ENCODE data around the gene ZNF787. TPM values are rescaled to one million over a fixed set of nuclear protein-coding genes. Genes with fewer than 3 reads are reported as not detected.

Gene ZNF787
- total and polyA plus RNA-seq, 2 of the 8 experiments (the other 6 are each of a cell fraction or from before 2014, with no cell fraction given), result 19.7 to 56.0 TPM

DNA sequence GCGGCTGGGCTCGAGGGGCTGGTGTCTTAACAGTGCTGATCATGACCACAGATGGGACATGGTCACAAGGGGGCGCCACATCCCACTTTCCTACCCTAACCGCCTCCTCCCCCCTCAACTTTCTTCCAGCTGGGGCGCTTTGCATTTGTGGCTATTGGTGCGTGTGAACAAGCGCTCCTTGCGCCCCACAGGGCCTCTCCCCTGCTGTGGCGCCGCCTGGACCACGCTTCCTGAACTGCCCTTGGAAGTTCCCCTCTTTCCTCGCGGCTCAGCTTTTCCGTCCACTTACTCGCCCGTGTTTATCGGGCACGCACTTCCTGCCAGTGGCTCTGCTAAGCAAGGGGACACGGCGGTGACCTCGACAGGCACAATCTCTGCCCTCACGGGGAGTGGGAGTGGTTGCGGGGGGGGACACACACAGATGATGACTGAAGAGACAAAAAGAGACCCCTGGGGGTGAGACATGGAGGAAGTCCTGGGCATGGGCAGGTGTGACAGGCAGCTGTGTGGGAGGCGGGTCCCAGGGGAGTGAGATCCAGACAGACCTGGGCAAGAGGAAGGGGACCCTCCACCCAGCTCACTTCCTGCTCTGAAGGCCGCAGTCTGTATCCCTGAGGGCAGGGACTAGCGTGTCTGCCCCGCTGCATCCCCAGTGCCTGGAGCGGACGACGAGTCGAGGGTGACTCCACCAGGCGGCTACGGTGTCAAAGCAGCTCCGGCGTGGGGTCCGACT is 40.3 kb downstream of the ZNF787 start (continued):
- TF ChIP-seq POLR2AphosphoS5 (IDR thresholded peaks at IDR 0.05; ENCODE audit: low read depth, low read length) (peak; percentile 15; the same call in 1 of the 2 replicates), SIRT6 (IDR thresholded peaks at IDR 0.05; ENCODE audit: low read length) (no peak), KDM4A (IDR thresholded peaks at IDR 0.05; ENCODE audit: low read depth, low read length, severe bottlenecking) (peak; percentile 35), YY1 (IDR thresholded peaks at IDR 0.05; ENCODE audit: low read depth, low read length) (no peak), ASH2L (IDR thresholded peaks at IDR 0.05; ENCODE audit: low read length) (peak; percentile 60), RAD21 (IDR thresholded peaks at IDR 0.05 in 1 of 2, conservative IDR thresholded peaks at IDR 0.05 in 1 of 2; ENCODE audit: low read depth in 2 of 2, low read length in 2 of 2) (peak; percentile 58 to 65), HDAC2 (IDR thresholded peaks at IDR 0.05; ENCODE audit: borderline replicate concordance in 1 of 2, low read depth in 2 of 2, low read length in 2 of 2) (0 out of 4 replicates have a peak, but pooled peaks have one; percentile 48 to 77), NANOG (IDR thresholded peaks at IDR 0.05; ENCODE audit: insufficient read depth, low read depth, low read length, poor library complexity, severe bottlenecking) (peak; percentile 9), GTF2F1 (IDR thresholded peaks at IDR 0.05; ENCODE audit: borderline replicate concordance, low read depth, low read length) (no peak)
- TF ChIP-seq, protein P1, sequence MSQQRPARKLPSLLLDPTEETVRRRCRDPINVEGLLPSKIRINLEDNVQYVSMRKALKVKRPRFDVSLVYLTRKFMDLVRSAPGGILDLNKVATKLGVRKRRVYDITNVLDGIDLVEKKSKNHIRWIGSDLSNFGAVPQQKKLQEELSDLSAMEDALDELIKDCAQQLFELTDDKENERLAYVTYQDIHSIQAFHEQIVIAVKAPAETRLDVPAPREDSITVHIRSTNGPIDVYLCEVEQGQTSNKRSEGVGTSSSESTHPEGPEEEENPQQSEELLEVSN (IDR thresholded peaks at IDR 0.05), result no peak
- TF ChIP-seq, protein P2, sequence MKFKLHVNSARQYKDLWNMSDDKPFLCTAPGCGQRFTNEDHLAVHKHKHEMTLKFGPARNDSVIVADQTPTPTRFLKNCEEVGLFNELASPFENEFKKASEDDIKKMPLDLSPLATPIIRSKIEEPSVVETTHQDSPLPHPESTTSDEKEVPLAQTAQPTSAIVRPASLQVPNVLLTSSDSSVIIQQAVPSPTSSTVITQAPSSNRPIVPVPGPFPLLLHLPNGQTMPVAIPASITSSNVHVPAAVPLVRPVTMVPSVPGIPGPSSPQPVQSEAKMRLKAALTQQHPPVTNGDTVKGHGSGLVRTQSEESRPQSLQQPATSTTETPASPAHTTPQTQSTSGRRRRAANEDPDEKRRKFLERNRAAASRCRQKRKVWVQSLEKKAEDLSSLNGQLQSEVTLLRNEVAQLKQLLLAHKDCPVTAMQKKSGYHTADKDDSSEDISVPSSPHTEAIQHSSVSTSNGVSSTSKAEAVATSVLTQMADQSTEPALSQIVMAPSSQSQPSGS (IDR thresholded peaks at IDR 0.05; ENCODE audit: low read length), result no peak

All from H1 (cell line).